Measurements from ENCODE around the gene TAOK3. TPM values are rescaled to one million over a fixed set of nuclear protein-coding genes. Genes with fewer than 3 reads are reported as not detected.
"Not testable (repeated sequence)": the region's sequence is repeated elsewhere in the genome, so short reads cannot be mapped to it uniquely, and the experiment has no call there.

Gene TAOK3
- total and polyA plus RNA-seq, 4 donors = 19.9 to 54.5 (median 37.7) TPM

DNA sequence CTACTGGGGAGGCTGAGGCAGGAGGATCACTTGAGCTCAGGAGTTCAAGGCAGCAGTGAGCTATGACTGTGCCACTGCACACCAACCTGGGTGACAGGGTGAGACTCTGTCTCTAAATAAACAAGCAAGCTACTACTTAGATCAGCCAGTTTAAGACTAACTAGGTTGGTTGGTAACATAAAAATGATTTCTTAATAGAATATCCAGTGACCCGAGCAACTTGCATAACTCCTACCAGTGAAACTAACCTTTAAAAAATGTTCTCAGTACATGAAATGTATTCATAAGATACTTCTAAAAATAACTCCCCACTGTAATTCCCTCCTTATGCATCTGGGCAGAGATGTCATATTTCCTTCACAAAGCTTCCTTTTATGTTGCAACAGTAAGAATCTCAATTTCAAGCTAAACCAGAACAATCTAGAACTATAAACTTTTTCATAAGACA is 15.9 kb downstream of the TAOK3 start:
- H3K4me3 ChIP-seq = no peak overlapping the region
- H3K9ac ChIP-seq (ENCODE audit: insufficient read depth in 1 of 2, low read length in 2 of 2) = peak overlapping the region in 1 of 2 donors; percentile 48
- DNase-seq (peak in 2 of 3 donors; percentile 63 to 75), ATAC-seq (ENCODE audit: insufficient read depth, low FRiP score) (peak; percentile 43)
- 8 to 29% methylated on average over 1 of the region's 1 CpG for WGBS, 2 donors
- H3K4me1 ChIP-seq (ENCODE audit: control insufficient read depth in 5 of 5, insufficient read depth in 5 of 5, low read length in 5 of 5) = peaks cover 5 to 28% (median 7%) of the 10 kb centered on the region in 5 donors
- no peaks in the 10 kb centered on the region for H3K27me3 ChIP-seq (ENCODE audit: control insufficient read depth in 3 of 3, insufficient read depth in 3 of 3, low read length in 2 of 3)
- TF ChIP-seq CTCF (IDR thresholded peaks at IDR 0.05; ENCODE audit: control extremely low read depth, extremely low read depth) = no peak
- peak overlapping the region; percentile 67 to 75 for H3K27ac ChIP-seq (ENCODE audit: low read depth in 1 of 2, low read length in 1 of 2)
- no peaks in the 10 kb centered on the region for H3K9me3 ChIP-seq (ENCODE audit: control insufficient read depth in 4 of 4, insufficient read depth in 3 of 4, low read length in 3 of 4)
- H3K36me3 ChIP-seq (ENCODE audit: control insufficient read depth in 4 of 4, insufficient read depth in 4 of 4, low read length in 4 of 4) = no peaks in the 10 kb centered on the region

DNA sequence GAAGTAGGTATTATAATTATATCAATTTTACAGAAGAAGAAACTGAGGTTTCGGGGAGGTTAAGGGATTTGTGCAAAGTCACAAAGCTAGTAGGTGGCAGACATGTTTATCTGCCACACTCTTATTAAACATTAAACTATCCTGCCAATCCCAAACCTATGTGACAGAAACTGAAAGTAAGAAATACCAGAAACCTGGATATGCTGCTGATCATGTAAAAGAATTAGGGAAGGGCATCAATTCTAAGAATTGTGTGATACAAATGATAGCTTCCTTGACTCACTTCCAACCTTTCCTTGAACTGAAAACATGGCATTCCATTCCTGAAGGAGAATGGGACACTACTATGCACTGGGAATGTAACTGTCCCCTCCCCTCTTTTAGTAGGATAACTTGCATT is 16.9 kb downstream of the TAOK3 start:
- Histone ChIP-seq H3K27me3 (ENCODE audit: control insufficient read depth in 3 of 3, insufficient read depth in 3 of 3, low read length in 2 of 3) (no peaks in the 10 kb centered on the region), H3K4me1 (ENCODE audit: control insufficient read depth in 5 of 5, insufficient read depth in 5 of 5, low read length in 5 of 5) (peaks cover 5 to 30% (median 7%) of the 10 kb centered on the region in 5 donors), H3K27ac (ENCODE audit: low read depth in 1 of 2, low read length in 1 of 2) (no peak overlapping the region), H3K4me3 (no peak overlapping the region), H3K9me3 (ENCODE audit: control insufficient read depth in 4 of 4, insufficient read depth in 3 of 4, low read length in 3 of 4) (no peaks in the 10 kb centered on the region), H3K36me3 (ENCODE audit: control insufficient read depth in 4 of 4, insufficient read depth in 4 of 4, low read length in 4 of 4) (no peaks in the 10 kb centered on the region), H3K9ac (ENCODE audit: insufficient read depth in 1 of 2, low read length in 2 of 2) (no peak overlapping the region)
- no peak for ATAC-seq (ENCODE audit: insufficient read depth, low FRiP score)
- 95 to 97% methylated on average over 1 of the region's 1 CpG for WGBS, 2 donors
- DNase-seq = no peak
- TF ChIP-seq CTCF (IDR thresholded peaks at IDR 0.05; ENCODE audit: control extremely low read depth, extremely low read depth) = no peak

DNA sequence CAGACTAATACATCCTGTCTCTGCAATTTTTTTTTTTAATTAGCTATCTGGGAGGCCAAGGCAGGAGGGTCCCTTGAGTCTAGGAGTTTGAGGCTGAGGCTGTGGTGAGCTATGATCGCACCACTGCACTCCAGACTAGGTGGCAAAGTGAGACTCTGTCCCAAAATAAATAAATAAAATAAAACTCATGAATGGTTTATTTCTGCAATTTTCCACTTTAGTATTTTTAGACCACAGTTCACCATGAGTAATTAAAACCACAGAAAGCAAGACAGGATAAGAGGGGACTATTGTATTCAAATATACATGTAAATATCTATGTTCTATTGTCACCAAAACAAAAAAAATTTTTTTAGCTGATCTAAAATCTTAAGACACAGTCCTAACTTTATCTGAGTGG is 17.8 kb downstream of the TAOK3 start:
- Histone ChIP-seq H3K4me3 (no peak overlapping the region), H3K27ac (ENCODE audit: low read depth in 1 of 2, low read length in 1 of 2) (no peak overlapping the region), H3K9ac (ENCODE audit: insufficient read depth in 1 of 2, low read length in 2 of 2) (no peak overlapping the region), H3K27me3 (ENCODE audit: control insufficient read depth in 3 of 3, insufficient read depth in 3 of 3, low read length in 2 of 3) (no peaks in the 10 kb centered on the region), H3K9me3 (ENCODE audit: control insufficient read depth in 4 of 4, insufficient read depth in 3 of 4, low read length in 3 of 4) (no peaks in the 10 kb centered on the region), H3K4me1 (ENCODE audit: control insufficient read depth in 5 of 5, insufficient read depth in 5 of 5, low read length in 5 of 5) (peaks cover 5 to 30% (median 7%) of the 10 kb centered on the region in 5 donors), H3K36me3 (ENCODE audit: control insufficient read depth in 4 of 4, insufficient read depth in 4 of 4, low read length in 4 of 4) (no peaks in the 10 kb centered on the region)
- TF ChIP-seq CTCF (IDR thresholded peaks at IDR 0.05; ENCODE audit: control extremely low read depth, extremely low read depth) = no peak
- 91 to 92% methylated on average over 1 of the region's 1 CpG for WGBS, 2 donors
- ATAC-seq (ENCODE audit: insufficient read depth, low FRiP score) (no peak), DNase-seq (no peak)

DNA sequence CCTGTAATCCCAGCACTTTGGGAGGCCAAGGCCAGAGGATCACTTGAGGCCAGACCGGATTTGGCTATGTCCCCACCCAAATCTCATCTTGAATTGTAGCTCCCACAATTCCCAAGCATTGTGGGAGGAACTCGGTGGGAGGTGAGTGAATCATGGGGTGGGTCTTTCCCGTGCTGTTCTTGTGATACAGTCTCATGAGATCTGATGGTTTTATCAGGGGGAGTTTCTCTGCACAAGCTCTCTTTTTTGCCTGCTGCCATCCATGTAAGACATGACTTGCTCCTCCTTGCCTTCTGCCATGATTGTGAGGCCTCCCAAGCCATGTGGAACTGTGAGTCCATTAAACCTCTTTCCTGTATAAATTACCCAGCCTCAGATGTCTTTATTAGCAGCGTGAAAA is 18.2 kb downstream of the TAOK3 start:
- H3K27ac ChIP-seq (ENCODE audit: low read depth in 1 of 2, low read length in 1 of 2); ATAC-seq (ENCODE audit: insufficient read depth, low FRiP score); H3K9ac ChIP-seq (ENCODE audit: insufficient read depth in 1 of 2, low read length in 2 of 2); DNase-seq; H3K36me3 ChIP-seq (ENCODE audit: control insufficient read depth in 4 of 4, insufficient read depth in 4 of 4, low read length in 4 of 4); H3K27me3 ChIP-seq (ENCODE audit: control insufficient read depth in 3 of 3, insufficient read depth in 3 of 3, low read length in 2 of 3); H3K4me3 ChIP-seq; H3K9me3 ChIP-seq (ENCODE audit: control insufficient read depth in 4 of 4, insufficient read depth in 3 of 4, low read length in 3 of 4): not testable (repeated sequence)
- peaks cover 5 to 29% (median 7%) of the 10 kb centered on the region in 5 donors for H3K4me1 ChIP-seq (ENCODE audit: control insufficient read depth in 5 of 5, insufficient read depth in 5 of 5, low read length in 5 of 5)
- 92 to 95% methylated on average over 4 of the region's 4 CpGs for WGBS, 2 donors

Data from lung (tissue), 12 donors.